Left forelimb (tissue), 1 donor: ENCODE measurements around the gene HGF.
"Not testable (repeated sequence)": the region's sequence is repeated elsewhere in the genome, so short reads cannot be mapped to it uniquely, and the experiment has no call there.

Source experiments
- DNase-seq: peaks from one replicate; pipeline ENCODE4 v3.0.0-alpha.2; 2018; ENCODE audit warnings: low spot score

HGF gene

DNA sequence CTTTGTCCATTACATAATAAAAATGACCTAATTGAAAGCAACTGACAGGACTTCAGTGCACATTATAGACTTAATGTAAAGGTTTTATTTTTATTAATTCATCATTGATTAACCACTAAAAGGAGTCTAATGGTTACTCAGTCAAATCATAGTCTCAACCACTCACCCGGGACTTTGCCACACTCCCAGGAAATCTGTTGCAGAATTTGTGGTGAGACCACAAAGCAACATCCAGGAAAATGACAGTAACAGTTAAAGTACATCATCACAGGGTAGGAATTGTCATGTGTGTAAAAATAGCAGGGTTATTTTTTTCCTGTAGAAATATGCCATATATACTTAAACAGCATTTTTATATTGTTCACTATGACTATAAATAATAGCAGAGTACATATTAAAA is 6.3 kb upstream of the HGF start:
- DNase-seq: no peak

DNA sequence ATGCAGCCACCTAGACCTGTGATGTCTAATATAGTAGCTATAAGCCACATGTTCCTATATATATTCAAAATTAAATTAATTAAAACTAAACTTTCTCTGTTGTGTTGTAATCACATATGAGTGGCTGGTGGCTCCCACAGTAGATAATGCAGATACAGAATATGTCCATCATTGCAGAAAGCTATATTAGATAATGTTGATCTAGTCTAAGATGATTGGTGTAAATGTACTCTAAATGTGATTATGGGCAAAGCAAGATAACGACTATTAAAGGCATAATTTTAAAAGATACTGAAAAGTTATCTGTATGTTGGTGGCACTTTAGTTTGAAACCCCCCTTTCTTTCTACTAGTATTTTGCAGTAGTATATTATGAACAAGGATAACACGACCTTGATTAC is 5.7 kb upstream of the HGF start:
- no peak for DNase-seq

DNA sequence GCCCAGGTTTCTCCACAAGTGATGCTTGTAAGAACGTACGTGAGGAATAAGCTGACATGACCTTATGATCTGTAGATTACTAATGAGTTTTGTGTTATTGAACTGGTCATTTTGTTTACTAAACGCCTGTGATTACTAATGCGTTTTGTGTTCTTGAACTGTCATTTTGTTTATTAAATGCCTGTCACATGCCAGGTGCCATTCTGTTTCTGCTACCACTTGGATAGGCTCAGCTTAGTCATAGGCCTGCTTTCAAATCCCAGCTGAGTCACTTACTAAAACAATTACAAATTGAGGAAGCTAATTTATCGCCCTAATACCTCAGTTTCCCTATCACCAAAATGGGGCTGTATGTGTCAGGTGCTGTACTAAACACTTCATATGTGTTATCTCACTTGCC is 4.7 kb upstream of the HGF start:
- no peak for DNase-seq

DNA sequence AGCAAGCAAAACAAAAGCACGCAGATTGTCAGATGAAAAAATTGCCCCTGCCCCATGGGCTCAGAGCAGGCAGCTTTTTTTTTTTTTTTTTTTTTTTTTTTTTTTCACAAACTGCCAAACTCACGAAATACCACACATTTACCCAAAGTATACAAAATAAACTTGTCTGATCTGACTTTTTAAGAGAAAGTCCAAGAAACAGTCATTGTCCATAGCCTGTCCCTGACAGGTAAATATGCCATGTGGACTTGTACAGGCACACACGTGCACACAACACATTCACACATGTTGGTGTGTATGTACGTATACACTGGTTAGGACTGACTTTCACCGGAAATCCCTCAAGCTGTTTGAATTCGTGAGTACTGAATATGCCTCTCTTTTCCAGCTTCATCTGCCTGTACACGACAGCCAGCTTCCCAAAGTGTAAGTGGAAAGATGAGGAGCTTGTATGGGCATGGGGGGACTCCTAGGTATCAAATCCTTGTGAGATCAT is 929 bp upstream of the HGF start:
- no peak for DNase-seq

DNA sequence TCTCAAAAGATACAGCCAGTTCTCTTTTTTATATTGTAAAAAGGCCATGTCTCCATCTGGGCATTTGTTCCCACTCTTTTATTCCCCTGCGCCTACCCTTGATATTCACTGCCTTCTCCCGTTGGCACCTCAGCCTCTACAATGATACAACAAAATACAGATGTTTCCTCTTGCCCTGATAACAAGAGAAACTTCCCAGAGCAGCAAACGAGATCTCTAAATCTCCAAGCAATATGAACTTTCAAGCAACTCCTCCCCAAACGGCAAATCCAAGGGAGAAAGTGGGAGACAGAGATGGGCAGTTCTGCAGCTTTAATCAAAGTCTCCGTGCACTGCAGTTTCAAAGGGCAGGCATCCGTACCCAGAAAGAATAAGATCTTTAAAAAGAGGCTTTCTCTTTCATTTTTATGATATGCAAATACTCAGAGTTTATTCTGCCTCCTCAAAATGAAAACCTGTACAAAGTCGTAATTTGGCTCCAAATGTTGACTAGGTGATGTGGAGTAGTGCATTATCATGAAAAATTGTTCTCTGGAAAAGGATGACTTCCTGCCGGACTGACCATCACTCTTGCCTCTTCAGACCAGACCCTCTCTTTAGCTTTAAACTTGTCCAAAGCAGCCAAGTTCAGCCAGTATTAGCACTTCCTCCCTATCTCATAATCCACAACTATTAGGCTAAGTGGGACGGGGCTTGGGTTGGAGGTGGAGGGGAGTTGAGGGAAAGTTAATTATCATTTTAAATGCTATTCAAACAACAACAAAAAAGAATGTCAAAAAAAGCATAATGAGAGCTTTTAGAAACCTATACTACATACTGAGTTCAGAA is 682 bp downstream of the HGF start:
- no peak for DNase-seq

DNA sequence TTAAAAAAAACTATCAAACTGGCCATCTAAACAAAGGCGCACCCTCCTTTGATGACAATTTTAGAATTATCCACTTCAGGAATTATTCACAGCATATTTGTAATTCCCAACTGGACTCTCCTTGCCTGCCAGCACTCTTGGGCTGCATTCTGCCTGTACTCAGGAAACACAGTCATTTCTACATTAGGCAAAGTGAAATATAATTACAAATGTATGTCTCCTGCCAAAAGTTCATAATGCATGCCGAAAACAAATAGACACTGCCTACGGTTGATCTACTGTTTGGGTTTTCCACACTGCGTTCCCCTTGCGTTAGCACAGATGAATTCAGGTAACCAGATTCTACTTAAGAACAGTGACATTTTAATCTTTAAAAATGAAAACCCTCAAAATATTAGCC is 1.9 kb downstream of the HGF start:
- no peak for DNase-seq

DNA sequence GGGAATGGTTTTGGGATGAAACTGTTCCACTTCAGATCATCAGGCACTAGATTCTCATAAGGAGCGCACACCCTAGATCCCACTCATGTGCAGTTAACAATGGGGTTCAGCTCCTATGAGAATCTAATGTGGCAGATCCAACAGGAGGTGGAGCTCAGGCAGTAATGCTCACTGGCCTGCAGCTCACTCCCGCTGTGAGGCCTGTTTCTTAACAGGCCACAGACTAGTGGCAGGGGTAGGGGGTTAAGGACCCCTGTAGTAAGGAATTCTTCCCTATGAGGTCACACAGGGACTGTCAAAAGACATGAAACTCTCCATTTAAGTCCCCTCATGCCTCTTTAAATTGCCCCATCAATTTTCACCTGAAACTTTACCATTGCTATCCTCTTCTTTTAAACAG is 8.0 kb downstream of the HGF start:
- DNase-seq: no peak

DNA sequence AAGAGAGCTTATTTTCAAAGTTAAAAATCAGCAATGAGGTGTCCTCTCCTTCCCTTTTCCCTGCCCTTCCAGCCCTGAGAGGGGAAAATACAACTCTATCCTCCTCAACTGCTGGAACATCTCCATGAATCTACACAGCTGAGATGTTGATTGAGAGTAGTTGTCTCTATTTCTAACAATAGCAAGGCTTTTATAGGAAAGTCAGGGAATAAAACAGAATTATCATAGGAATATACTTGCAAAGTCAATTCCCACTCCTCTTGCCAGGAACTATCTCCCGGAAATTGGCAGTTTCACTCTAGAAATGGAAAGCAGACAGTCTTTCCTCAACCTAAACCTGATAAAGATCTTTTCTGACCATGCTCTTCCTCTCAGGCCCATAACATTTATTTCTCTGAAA is 8.8 kb downstream of the HGF start:
- no peak for DNase-seq

DNA sequence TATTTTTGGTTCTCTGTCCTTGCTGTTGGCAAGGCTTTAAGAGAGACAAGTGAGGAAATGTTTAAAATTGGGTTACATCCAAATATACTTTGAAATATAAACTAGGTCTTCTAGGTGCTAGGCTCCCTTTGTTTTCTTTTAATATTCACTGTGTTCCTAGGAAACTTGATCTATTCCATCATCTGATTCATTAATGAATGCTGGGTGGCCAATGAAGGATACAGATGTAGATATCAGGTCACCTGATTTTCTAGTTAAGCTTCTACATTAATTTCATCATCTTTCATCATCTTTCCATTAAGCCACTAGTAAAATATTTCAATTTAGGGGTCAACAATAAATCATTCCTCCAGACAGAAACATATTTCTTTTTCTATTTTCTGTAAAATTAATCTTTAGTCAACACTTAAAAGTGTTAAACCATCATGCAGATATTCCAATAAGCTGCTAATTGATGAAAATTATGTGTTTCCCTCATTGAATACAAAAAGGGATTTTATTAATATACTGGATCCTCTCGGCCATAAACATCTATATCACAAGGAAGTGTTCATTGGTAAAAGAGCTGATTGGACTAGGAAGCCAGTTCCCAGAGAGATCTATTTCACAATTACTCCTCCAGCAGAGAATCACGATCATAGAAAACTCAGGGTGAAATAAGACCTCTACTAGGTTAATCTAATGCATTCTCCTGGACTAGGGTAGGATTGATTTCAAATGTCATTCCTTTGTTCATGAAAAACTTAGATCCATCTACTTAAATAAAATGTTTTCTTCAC is 14.7 kb downstream of the HGF start:
- no peak for DNase-seq

DNA sequence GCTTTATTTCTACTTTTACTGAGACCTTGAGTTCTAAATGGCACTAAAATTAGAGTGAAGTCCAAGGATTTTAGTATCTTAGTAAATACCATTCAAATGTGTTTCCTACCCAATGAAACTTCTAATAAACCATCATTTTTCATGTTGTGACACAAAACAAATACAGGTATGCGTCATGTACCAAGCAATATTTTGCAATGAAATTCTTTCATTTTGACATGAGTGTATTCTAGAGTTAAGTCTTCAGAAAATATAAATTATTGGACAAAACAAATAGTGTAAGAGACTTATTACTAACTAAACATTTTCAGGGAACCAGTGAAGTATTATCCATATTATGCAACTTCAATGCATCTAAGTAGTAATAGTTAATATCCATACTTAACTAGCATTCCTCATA is 16.5 kb downstream of the HGF start:
- no peak for DNase-seq

DNA sequence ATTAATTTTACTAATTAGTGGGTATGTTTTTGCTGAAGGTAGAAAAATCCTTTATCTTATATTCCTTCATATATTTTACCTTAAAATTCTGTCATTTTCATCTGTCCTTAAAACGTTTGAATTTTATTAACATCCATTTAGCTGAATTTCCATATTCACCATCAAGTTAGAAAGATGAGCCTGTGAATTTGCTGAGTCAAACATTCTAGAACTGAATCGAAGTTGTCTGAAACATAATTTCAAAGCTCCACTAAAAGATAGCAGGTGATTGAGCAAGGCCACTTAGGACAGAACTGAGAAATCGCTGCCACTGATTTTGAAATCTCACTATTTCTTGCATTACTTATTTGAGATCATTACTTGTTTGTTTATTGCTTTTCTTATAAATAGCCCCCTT is 17.5 kb downstream of the HGF start:
- DNase-seq: no peak

DNA sequence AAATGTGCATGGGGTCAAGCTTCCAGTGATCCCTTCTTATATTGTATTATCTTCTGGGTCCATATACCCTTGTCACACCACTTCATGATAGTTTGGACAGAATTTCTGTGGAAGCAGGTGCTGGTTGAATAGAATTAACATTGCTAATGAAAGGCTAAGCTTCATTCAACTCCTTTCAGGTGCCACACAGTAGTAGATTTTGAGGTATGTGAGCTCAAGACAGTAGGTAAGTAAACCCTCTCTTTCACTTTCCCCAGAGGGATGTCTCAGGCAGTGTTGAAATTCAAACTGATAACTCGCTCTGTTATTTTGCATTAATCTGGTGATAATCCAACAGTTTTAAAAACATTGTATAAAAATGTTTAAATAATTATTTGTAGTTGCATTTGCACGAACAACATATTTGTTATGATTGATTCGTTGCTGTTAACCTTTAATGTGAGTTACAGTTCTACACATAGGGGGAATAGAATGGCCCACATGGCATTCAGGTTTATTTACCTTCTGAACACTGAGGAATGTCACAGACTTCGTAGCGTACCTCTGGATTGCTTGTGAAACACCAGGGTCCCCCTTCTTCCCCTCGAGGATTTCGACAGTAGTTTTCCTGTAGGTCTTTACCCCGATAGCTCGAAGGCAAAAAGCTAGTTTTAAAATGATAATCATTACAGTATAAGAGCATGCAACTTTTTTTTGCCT is 18.1 kb downstream of the HGF start:
- DNase-seq: no peak

DNA sequence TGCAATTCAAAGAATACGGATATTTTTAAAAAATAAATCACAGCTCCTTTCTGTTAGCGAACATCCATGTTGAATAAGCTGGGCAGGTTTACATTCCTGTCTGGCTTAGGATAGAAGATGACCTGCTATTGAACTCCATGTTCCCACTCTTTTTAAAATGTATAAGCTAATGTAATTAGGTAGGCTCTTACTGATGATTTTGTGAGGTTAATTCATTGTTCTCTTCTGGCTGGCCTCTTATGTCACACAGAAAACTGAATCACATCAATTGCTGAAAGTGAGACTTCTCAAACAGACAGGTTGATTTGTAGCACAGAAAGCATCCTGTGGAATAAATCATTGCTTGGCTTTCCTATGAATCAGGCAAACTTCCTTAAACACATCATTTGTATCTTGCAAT is 24.2 kb downstream of the HGF start:
- no peak for DNase-seq

DNA sequence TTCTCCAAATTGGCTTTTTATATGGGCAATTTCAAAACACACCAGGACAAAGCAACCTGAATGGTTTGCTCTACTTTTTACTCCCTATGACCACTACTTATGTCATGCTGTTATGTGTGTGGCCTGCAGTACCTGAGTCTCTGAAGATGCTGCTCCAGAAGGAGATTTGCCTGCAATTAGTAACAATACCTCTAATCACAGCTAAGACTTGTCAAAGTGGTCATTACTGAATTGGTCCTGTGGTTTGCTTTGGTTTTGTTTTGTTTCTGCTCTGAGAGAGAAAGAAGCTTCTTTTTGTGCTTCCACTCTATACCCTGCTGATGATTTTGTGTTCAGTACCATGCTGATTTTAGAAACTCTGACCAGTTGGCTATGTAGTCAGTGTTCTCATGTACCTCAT is 25.5 kb downstream of the HGF start:
- DNase-seq: no peak

DNA sequence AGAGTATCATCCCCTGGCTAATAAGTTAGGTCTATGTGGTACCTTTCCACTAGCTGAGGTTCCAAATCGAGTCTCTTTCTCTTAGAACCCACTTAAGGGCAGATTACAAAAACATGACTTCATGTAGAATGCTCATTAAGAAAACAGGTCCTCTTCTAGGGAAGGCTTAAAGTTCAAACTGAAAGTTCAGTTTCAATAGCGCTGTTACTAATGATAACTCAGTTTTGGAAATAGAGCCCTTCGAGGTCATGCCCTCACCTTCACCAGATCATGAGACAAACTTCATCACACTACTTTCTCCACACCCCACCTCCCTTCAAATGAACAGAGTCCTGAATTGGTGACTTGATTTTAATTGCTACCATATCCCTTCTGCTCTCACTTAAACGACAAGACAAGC is 26.2 kb downstream of the HGF start:
- DNase-seq: no peak

DNA sequence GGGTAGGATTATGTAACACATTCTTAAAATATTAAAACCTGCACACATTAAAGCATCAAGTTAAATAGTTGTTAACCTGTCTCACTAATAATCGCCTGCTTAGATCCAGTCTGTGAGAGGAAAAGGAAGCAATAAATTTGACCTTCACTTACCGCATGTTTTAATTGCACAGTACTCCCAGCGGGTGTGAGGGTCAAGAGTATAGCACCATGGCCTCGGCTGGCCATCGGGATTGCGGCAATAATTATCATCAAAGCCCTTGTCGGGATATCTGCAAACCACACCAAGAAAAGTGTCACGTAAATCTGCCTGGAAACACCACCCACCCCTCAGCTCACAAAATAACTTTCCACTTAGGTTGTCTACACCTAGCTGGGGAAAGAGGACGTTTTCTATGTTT is 26.6 kb downstream of the HGF start:
- no peak for DNase-seq

DNA sequence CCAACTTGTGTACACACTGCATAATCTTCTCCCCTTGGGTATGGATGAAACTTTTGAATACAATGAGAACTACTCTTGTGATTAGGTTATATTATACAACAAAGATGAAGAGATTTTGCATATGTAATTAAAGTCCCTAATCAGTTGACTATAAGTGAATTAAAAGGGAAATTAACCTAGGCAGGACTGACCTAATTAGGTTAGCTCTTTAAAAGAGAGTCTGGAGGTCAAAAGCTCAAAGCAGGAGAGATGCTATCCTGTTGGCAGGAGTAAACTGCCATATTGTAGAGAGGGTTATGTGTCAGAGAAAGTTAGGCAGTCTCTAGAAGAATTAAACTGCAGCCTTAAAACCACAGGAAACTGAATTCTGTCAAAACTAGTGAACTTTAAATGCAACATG is 29.4 kb downstream of the HGF start:
- no peak for DNase-seq

DNA sequence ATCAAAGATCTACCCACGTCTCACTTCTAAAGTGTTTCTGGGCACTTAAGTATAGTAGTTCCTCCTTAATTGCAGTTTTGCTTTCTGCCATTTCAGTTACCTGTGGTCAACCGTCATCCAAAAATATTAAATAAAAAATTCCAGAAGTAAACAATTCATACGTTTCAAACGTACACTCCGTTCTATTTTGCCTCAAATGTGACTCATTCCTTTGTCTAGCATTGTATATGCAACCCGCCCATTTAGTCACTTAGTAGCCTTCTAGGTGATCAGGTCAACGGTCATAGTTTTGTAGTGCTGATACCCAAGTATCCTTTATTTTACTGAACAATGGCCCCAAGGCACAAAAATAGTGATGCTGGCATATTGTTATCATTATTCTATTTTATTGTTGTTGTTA is 33.8 kb downstream of the HGF start:
- no peak for DNase-seq

DNA sequence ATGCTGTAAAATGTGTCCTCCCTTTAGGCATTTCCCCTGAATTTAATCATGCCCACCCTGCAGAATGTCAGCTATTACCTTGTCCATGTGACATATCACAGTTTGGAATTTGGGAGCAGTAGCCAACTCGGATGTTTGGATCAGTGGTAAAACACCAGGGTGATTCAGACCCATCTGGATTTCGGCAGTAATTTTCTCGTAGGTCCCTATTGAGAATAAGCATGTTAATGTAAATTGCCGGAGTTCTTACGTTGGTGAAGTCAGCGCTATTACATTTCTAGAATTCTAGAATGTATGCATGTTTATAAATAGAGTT is 44.1 kb downstream of the HGF start:
- no peak for DNase-seq

DNA sequence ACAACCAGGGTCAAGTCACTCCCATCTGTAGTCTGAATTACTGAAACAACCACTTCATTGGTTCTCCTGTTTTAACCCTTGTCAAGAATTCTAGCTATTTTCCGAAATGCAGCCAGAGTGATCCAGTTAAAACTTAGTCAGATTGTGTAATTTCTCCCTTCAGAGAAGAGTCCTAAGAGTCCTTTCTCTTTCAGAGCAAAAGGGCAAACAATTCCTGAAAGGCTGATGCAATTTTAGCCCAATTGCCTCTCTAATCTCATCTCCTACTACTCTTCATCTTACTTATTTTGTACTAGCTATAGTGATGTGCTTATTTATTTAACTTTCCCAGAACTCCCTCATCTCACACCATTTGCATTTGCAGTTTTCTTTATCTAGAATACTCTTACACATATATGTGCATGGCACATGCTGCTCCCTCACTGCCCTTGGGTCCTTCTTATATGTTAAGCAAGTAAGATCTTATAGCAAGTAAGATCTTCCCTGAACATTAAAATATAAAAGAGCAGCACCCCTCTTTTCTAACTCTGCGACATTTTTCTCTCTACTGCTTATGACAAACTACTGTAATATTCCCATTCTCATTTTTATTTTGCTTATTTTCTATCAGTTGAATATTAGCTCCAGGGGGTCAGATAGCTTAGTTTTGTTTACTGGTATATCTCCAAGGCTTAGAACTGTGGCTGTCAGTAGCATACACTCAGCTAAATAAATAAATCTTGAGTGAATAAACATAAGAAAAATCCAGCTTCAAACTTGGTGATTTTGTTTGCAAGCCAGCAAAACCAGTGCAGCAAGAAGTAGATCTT is 44.6 kb downstream of the HGF start:
- DNase-seq: no peak

DNA sequence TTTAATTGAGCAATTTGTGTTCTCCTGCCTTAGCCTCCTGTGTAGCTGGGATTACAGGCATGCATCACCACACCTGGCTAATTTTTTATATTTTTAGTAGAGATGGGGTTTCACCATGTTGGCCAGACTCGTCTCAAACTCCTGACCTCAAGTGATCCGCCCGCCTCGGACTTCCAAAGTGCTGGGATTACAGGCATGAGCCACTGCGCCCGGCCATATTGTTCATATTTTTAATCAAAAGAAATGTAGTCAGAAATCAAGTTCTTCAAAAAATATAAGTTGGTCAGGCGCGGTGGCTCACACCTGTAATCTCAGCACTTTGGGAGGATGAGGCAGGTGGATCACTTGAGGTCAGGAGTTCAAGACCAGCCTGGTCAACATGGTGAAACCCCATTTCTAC is 47.6 kb downstream of the HGF start:
- not testable (repeated sequence) for DNase-seq

DNA sequence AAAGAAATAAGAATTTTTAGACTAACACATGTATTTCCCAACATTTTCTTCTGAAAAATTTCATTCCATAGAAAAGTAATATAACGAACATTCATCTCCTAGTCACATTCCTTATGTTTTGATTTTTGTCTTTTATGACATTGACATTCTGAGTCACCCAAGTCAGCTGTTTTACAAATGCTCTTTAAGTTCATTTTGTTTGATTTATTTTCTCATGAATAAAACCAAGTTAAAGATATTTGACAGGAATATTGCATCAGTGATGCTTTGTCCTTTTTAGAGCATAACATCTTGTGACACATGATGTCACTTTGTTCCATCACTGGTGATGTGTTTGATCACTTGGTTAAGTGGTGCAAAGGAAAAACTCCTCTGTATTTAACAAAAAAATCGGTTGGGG is 48.4 kb downstream of the HGF start:
- no peak for DNase-seq
